ENCODE data around the gene CASP2.
A peak's percentile ranks its signal among the peaks of the same experiment; 100 is the strongest.

CASP2 gene

GRCh38 chr7:143331179-143331801, 43.1 kb downstream of the CASP2 start:
- peak; percentile 88 for DNase-seq (ENCODE audit: low read depth)

- no peak for DNase-seq (ENCODE audit: low read depth)
Measured at GRCh38 chr7:143334244-143334643, 46.1 kb downstream of the CASP2 start.

GRCh38 chr7:143337216-143337615, 49.1 kb downstream of the CASP2 start:
- no peak for DNase-seq (ENCODE audit: low read depth)

- DNase-seq (ENCODE audit: low read depth) = no peak
Measured at GRCh38 chr7:143341842-143342241, 53.7 kb downstream of the CASP2 start.

GRCh38 chr7:143343596-143343995, 55.4 kb downstream of the CASP2 start:
- DNase-seq (ENCODE audit: low read depth) = no peak

GRCh38 chr7:143345428-143345900, 57.3 kb downstream of the CASP2 start:
- peak; percentile 9 for DNase-seq (ENCODE audit: low read depth)

GRCh38 chr7:143346018-143346417, 57.9 kb downstream of the CASP2 start:
- DNase-seq (ENCODE audit: low read depth) = no peak

- DNase-seq (ENCODE audit: low read depth) = no peak
Measured at GRCh38 chr7:143347950-143348349, 59.8 kb downstream of the CASP2 start.

- DNase-seq (ENCODE audit: low read depth) = no peak
Measured at GRCh38 chr7:143351060-143351459, 62.9 kb downstream of the CASP2 start.

GRCh38 chr7:143351574-143351973, 63.4 kb downstream of the CASP2 start:
- no peak for DNase-seq (ENCODE audit: low read depth)

- DNase-seq (ENCODE audit: low read depth) = no peak
Measured at GRCh38 chr7:143352531-143353002, 64.4 kb downstream of the CASP2 start.

- DNase-seq (ENCODE audit: low read depth) = no peak
Measured at GRCh38 chr7:143354376-143354775, 66.2 kb downstream of the CASP2 start.

- no peak for DNase-seq (ENCODE audit: low read depth)
Measured at GRCh38 chr7:143354965-143355364, 66.8 kb downstream of the CASP2 start.

- no peak for DNase-seq (ENCODE audit: low read depth)
Measured at GRCh38 chr7:143355450-143356385, 67.6 kb downstream of the CASP2 start.

- no peak for DNase-seq (ENCODE audit: low read depth)
Measured at GRCh38 chr7:143356414-143357050, 68.4 kb downstream of the CASP2 start.

All from EH (cell line).